Bone marrow (tissue), 2 donors: ENCODE results near the gene DCTPP1.
"Not testable (repeated sequence)": the region's sequence is repeated elsewhere in the genome, so short reads cannot be mapped to it uniquely, and the experiment has no call there.

Source experiments
- DNase-seq, 2 donors: peaks; one replicate each; lab custom pipeline; 2025; lab: John Stamatoyannopoulos, UW

The DCTPP1 gene

GRCh38 chr16:30413112-30413806, 16.6 kb downstream of the DCTPP1 start:
- no peak for DNase-seq

- peak; percentile 74 to 91 for DNase-seq
Observed at GRCh38 chr16:30409125-30410060, 20.4 kb downstream of the DCTPP1 start.

GRCh38 chr16:30407804-30408534, 21.9 kb downstream of the DCTPP1 start:
- no peak for DNase-seq

GRCh38 chr16:30407102-30407803, 22.6 kb downstream of the DCTPP1 start, which contains the start of gene ZNF771:
Gene ZNF771 (plus strand): TSS chr16:30407606. CDS start chr16:30408054, 448 bp downstream.
- peak; percentile 52 to 83 for DNase-seq

GRCh38 chr16:30406795-30407101, 23.1 kb downstream of the DCTPP1 start:
- no peak for DNase-seq

GRCh38 chr16:30401768-30402425, 27.9 kb downstream of the DCTPP1 start:
- no peak for DNase-seq

GRCh38 chr16:30399435-30400186, 30.2 kb downstream of the DCTPP1 start:
- DNase-seq, result no peak

- DNase-seq, result no peak
Observed at GRCh38 chr16:30398661-30399434, 31.0 kb downstream of the DCTPP1 start.

GRCh38 chr16:30397776-30398660, 31.8 kb downstream of the DCTPP1 start:
- DNase-seq, result no peak

- DNase-seq, result no peak
Observed at GRCh38 chr16:30397056-30397455, 32.8 kb downstream of the DCTPP1 start.

- not testable (repeated sequence) for DNase-seq
Observed at GRCh38 chr16:30396627-30397026, 33.2 kb downstream of the DCTPP1 start.

- no peak for DNase-seq
Observed at GRCh38 chr16:30395992-30396585, 33.7 kb downstream of the DCTPP1 start.

- DNase-seq, result peak; percentile 30 to 41
Observed at GRCh38 chr16:30395155-30395991, 34.5 kb downstream of the DCTPP1 start, which contains the start of gene ZNF48. Gene ZNF48 (plus strand): TSS chr16:30395420. CDS start chr16:30395795, 375 bp downstream.

- no peak for DNase-seq
Observed at GRCh38 chr16:30394592-30395154, 35.2 kb downstream of the DCTPP1 start.

- DNase-seq, result no peak
Observed at GRCh38 chr16:30383521-30383920, 46.3 kb downstream of the DCTPP1 start.

- DNase-seq, result peak in 1 of 2 donors; percentile 39
Observed at GRCh38 chr16:30382111-30382881, 47.5 kb downstream of the DCTPP1 start, which contains the start of gene SEPTIN1. Gene SEPTIN1 (minus strand): TSS chr16:30382561. CDS start chr16:30382542, 19 bp downstream.
